Activated CD4-positive, CD25-positive, alpha-beta regulatory T cell treated with anti-CD3 and anti-CD28 coated beads, Interleukin-2, amount 50 U/mL, for 16 hours (primary cell): Measurements from ENCODE around the gene AOPEP.

Experiments used
- DNase-seq: peaks from one replicate; pipeline ENCODE4 v3.0.0-alpha.2; 2020; ENCODE audit warnings: low read depth, low spot score

AOPEP gene

GRCh38 chr9:94991961-94992907 lies 265.7 kb downstream of the AOPEP start:
- DNase-seq, result no peak

GRCh38 chr9:94993160-94993820 lies 266.8 kb downstream of the AOPEP start:
- DNase-seq, result no peak

GRCh38 chr9:94993821-94994165 lies 267.3 kb downstream of the AOPEP start:
- no peak for DNase-seq

- no peak for DNase-seq
Measured at GRCh38 chr9:94995048-94995693, 268.7 kb downstream of the AOPEP start.

GRCh38 chr9:94996641-94997040 lies 270.1 kb downstream of the AOPEP start:
- no peak for DNase-seq

- DNase-seq, result no peak
Measured at GRCh38 chr9:94997727-94998126, 271.2 kb downstream of the AOPEP start.

- no peak for DNase-seq
Measured at GRCh38 chr9:94999832-95000231, 273.3 kb downstream of the AOPEP start.

- no peak for DNase-seq
Measured at GRCh38 chr9:95000821-95001220, 274.3 kb downstream of the AOPEP start.

GRCh38 chr9:95001720-95002119 lies 275.2 kb downstream of the AOPEP start:
- DNase-seq, result no peak

- DNase-seq, result no peak
Measured at GRCh38 chr9:95003689-95004410, 277.4 kb downstream of the AOPEP start.

- no peak for DNase-seq
Measured at GRCh38 chr9:95004411-95005277, 278.1 kb downstream of the AOPEP start.

GRCh38 chr9:95005278-95006143 lies 279.0 kb downstream of the AOPEP start:
- no peak for DNase-seq

- no peak for DNase-seq
Measured at GRCh38 chr9:95007226-95007869, 280.8 kb downstream of the AOPEP start.

- DNase-seq, result no peak
Measured at GRCh38 chr9:95008151-95008771, 281.8 kb downstream of the AOPEP start.

GRCh38 chr9:95009459-95009858 lies 283.0 kb downstream of the AOPEP start:
- no peak for DNase-seq

- no peak for DNase-seq
Measured at GRCh38 chr9:95010431-95010838, 283.9 kb downstream of the AOPEP start.

- DNase-seq, result no peak
Measured at GRCh38 chr9:95012035-95012708, 285.7 kb downstream of the AOPEP start.

GRCh38 chr9:95012902-95013301 lies 286.4 kb downstream of the AOPEP start:
- DNase-seq, result no peak
